HepG2 (cell line): Measurements from ENCODE around the gene DTYMK. TPM values are rescaled to one million over a fixed set of nuclear protein-coding genes. Genes with fewer than 3 reads are reported as not detected.

ENCODE experiments used
- ARID4A ChIP-seq: sonication (generic); formaldehyde crosslinking; IDR thresholded peaks from 2 replicates; pipeline ENCODE4 v1.5.0; 2020; ENCODE audit warnings: mild to moderate bottlenecking, missing genetic modification reagents, borderline replicate concordance
- CHD4 ChIP-seq: fragments of 200-600 bp; sonication (generic); IDR thresholded peaks from 2 replicates; pipeline ENCODE4 v1.7.0; 2017; ENCODE audit warnings: mild to moderate bottlenecking, low read length, borderline replicate concordance
- FLYWCH1 ChIP-seq: sonication (generic); formaldehyde crosslinking; IDR thresholded peaks from 2 replicates; pipeline ENCODE4 v1.8.1; 2023; ENCODE audit warnings: mild to moderate bottlenecking, missing genetic modification reagents
- GMEB2 ChIP-seq: IDR thresholded peaks from 2 replicates; pipeline ENCODE4 v1.6.1; 2016; ENCODE audit warnings: missing biosample characterization, missing genetic modification reagents, low read depth
- NFE2L2 ChIP-seq: fragments of 150-350 bp; IDR thresholded peaks from 2 replicates; pipeline ENCODE4 v1.6.1; 2014; ENCODE audit warnings: low read length
- NFYC ChIP-seq: IDR thresholded peaks from 2 replicates; pipeline ENCODE4 v1.6.1; 2016; ENCODE audit warnings: missing genetic modification reagents, missing compliant biosample characterization
- POGZ ChIP-seq: sonication (generic); formaldehyde crosslinking; IDR thresholded peaks from 2 replicates; pipeline ENCODE4 v1.4.0; 2020; ENCODE audit warnings: mild to moderate bottlenecking, missing genetic modification reagents
- POLR2A ChIP-seq, 2 experiments: IDR thresholded peaks; 2 replicates each; pipeline ENCODE4 v1.6.1; 2011; ENCODE audit warnings: low read depth in 2 of 2, low read length in 2 of 2, mild to moderate bottlenecking in 1 of 2, moderate library complexity in 1 of 2; ENCODE audit not compliant: insufficient read depth in 1 of 2
- TSC22D2 ChIP-seq: sonication (generic); formaldehyde crosslinking; IDR thresholded peaks from 2 replicates; pipeline ENCODE4 v1.5.1; 2020; ENCODE audit warnings: missing genetic modification reagents, mild to moderate bottlenecking, borderline replicate concordance
- ZMYM2 ChIP-seq: sonication (generic); formaldehyde crosslinking; IDR thresholded peaks from 2 replicates; pipeline ENCODE4 v1.8.0; 2022; ENCODE audit warnings: mild to moderate bottlenecking, missing genetic modification reagents
- ZMYM4 ChIP-seq: sonication (generic); formaldehyde crosslinking; IDR thresholded peaks from 2 replicates; pipeline ENCODE4 v1.8.1; 2023; ENCODE audit warnings: mild to moderate bottlenecking, missing genetic modification reagents
- ZNF276 ChIP-seq: sonication (generic); formaldehyde crosslinking; IDR thresholded peaks from 2 replicates; pipeline ENCODE4 v1.4.0; 2020; ENCODE audit warnings: mild to moderate bottlenecking, low read depth, missing genetic modification reagents
- ZNF710 ChIP-seq: sonication (generic); formaldehyde crosslinking; IDR thresholded peaks from 2 replicates; pipeline ENCODE4 v1.5.0; 2020; ENCODE audit warnings: mild to moderate bottlenecking, missing genetic modification reagents, borderline replicate concordance
- ZNF772 ChIP-seq: sonication (generic); formaldehyde crosslinking; IDR thresholded peaks from 2 replicates; pipeline ENCODE4 v1.5.0; 2020; ENCODE audit warnings: mild to moderate bottlenecking, missing genetic modification reagents
- ZSCAN22 ChIP-seq: sonication (generic); formaldehyde crosslinking; IDR thresholded peaks from 2 replicates; pipeline ENCODE4 v1.4.0; 2020; ENCODE audit warnings: mild to moderate bottlenecking, missing genetic modification reagents
- polyA plus RNA-seq, 8 experiments: library from polyadenylated mRNA; depleted of rRNA in 3 of 8; stranded (reverse) in 7 of 8; unstranded in 1 of 8; fragments of >200 nt; fragmentation: Illumina TruSeq in 4 of 8; extraction: Trizol in 4 of 8; gene quantifications; 2 replicates each; pipeline versions ENCODE4 v1.2.1 to v1.2.3, GENCODE V29; 2011 to 2016; ENCODE audit warnings: low read depth in 4 of 8, missing spikeins in 1 of 8, mixed read lengths in 1 of 8; ENCODE audit not compliant: insufficient read depth in 1 of 8
- total RNA-seq, 5 experiments: library from RNA; depleted of rRNA; stranded (reverse); fragments of >200 nt; fragmentation: Illumina TruSeq; extraction: Trizol; gene quantifications; 2 replicates each; pipeline ENCODE4 v1.2.3, GENCODE V29; 2016; ENCODE audit warnings: low read depth in 1 of 5
- TF ChIP-seq, protein P1 (sequence below): sonication (generic); formaldehyde crosslinking; IDR thresholded peaks from 2 replicates; pipeline ENCODE4 v1.5.0; 2020; ENCODE audit warnings: mild to moderate bottlenecking, missing genetic modification reagents

DTYMK gene
- total and polyA plus RNA-seq, 2 of the 13 experiments (the other 11 are each of a cell fraction or from before 2014, with no cell fraction given), result 57.5 to 134 TPM

GRCh38 chr2:241686650-241687425 is at the start of gene DTYMK (continued):
- TF ChIP-seq ZMYM4 (CRISPR knock-in tag), result peak; percentile 95
- TF ChIP-seq POGZ (CRISPR knock-in tag), result peak; percentile 90
- no peak for TF ChIP-seq TSC22D2 (CRISPR knock-in tag)
- TF ChIP-seq FLYWCH1, result no peak; the same call in 1 of the 2 replicates
- TF ChIP-seq, protein P1, sequence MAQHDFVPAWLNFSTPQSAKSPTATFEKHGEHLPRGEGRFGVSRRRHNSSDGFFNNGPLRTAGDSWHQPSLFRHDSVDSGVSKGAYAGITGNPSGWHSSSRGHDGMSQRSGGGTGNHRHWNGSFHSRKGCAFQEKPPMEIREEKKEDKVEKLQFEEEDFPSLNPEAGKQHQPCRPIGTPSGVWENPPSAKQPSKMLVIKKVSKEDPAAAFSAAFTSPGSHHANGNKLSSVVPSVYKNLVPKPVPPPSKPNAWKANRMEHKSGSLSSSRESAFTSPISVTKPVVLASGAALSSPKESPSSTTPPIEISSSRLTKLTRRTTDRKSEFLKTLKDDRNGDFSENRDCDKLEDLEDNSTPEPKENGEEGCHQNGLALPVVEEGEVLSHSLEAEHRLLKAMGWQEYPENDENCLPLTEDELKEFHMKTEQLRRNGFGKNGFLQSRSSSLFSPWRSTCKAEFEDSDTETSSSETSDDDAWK (CRISPR knock-in tag), result no peak
- peak; percentile 22; the same call in 1 of the 2 replicates for TF ChIP-seq ZNF276
- no peak for TF ChIP-seq CHD4
- no peak for TF ChIP-seq NFE2L2
- peak; percentile 92 for TF ChIP-seq POLR2A (IDR thresholded peaks at IDR 0.05; ENCODE audit: insufficient read depth in 1 of 2, low read depth in 2 of 2, low read length in 2 of 2)
- TF ChIP-seq ARID4A (CRISPR knock-in tag), result peak; percentile 97
- TF ChIP-seq ZSCAN22 (CRISPR knock-in tag), result no peak; the same call in 1 of the 2 replicates
- TF ChIP-seq NFYC, result peak; percentile 93
- peak; percentile 95 for TF ChIP-seq ZNF772 (CRISPR knock-in tag)
- TF ChIP-seq ZNF710 (CRISPR knock-in tag), result peak; percentile 72; the same call in 1 of the 2 replicates
- TF ChIP-seq GMEB2 (CRISPR knock-in tag), result peak; percentile 95
- TF ChIP-seq ZMYM2, result no peak
